Sigmoid colon (tissue), 4 donors: ENCODE measurements around the gene CNTNAP5.

Source experiments
- POLR2A ChIP-seq, 2 donors: fragments of 450-650 bp; IDR thresholded peaks; one replicate each; pipeline ENCODE4 v1.6.1; 2016; ENCODE audit warnings: antibody characterized with exemption in 2 of 2, mild to moderate bottlenecking in 2 of 2, moderate library complexity in 2 of 2
- POLR2AphosphoS5 ChIP-seq, 4 donors: sonication (generic); formaldehyde crosslinking; IDR thresholded peaks; one replicate each; pipeline ENCODE4 v1.6.1; 2017; ENCODE audit warnings: antibody characterized with exemption in 4 of 4
- TF ChIP-seq, protein P1 (sequence below), 4 experiments: fragments of 450-650 bp in 3 of 4; fragments of 200-600 bp in 1 of 4; IDR thresholded peaks; one replicate each; pipeline ENCODE4 v1.5.1; 2016 to 2019; ENCODE audit warnings: antibody characterized with exemption in 4 of 4, mild to moderate bottlenecking in 3 of 4, moderate library complexity in 2 of 4

DNA sequence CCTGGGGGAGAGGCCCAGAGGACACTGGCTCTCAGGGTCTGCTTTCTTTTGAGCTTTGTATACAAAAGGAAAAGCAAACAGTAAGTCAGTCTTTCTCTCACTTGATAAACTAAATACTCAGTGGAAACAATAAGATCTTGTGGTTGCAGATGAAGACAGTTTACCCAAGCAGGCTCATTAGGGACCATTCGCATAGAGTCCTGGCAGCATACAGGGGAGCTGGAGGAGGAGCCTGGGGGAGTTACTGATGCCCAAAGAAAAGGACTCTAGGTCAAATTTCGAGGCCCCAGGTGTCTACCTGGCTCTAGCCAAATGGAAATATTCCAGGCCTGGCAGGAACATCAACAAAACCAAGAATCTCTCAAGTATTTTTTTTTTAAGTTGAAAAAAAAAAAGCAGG is 225.3 kb downstream of the CNTNAP5 start:
- TF ChIP-seq POLR2A (IDR thresholded peaks at IDR 0.05) (no peak), POLR2AphosphoS5 (IDR thresholded peaks at IDR 0.05) (no peak)
- TF ChIP-seq, protein P1, sequence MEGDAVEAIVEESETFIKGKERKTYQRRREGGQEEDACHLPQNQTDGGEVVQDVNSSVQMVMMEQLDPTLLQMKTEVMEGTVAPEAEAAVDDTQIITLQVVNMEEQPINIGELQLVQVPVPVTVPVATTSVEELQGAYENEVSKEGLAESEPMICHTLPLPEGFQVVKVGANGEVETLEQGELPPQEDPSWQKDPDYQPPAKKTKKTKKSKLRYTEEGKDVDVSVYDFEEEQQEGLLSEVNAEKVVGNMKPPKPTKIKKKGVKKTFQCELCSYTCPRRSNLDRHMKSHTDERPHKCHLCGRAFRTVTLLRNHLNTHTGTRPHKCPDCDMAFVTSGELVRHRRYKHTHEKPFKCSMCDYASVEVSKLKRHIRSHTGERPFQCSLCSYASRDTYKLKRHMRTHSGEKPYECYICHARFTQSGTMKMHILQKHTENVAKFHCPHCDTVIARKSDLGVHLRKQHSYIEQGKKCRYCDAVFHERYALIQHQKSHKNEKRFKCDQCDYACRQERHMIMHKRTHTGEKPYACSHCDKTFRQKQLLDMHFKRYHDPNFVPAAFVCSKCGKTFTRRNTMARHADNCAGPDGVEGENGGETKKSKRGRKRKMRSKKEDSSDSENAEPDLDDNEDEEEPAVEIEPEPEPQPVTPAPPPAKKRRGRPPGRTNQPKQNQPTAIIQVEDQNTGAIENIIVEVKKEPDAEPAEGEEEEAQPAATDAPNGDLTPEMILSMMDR (IDR thresholded peaks at IDR 0.05): no peak
